ENCODE data around the gene TMEM39A. TPM values are rescaled to one million over a fixed set of nuclear protein-coding genes. Genes with fewer than 3 reads are reported as not detected.

Gene TMEM39A
- total RNA-seq, 2 experiments from 2014 or later, result 54.1 to 58.0 TPM

DNA sequence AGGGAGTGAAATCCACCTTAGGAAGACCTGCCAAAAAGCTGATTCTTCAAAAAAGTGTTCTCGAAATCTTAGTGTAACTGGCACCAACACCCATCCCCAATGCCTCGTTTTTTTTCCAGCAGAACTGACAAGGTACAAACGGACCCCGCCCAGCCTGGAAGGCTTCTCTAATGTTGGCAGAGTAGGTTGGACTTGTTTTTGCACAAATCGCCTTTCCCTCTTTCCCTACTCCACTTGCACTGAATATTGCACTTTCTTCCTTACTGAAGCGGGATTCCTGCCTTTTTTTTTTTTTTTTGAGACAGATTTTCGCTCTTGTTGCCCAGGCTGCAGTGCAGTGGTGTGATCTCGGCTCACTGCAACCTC, 34.4 kb upstream of the TMEM39A start:
- no peaks in the 10 kb centered on the region for H3K9me3 ChIP-seq (ENCODE audit: control insufficient read depth in 1 of 2, insufficient read depth in 1 of 2, low read length in 2 of 2)
- POLR2A ChIA-PET, result interaction anchor here (0.6 to 3.3 kb wide), 23 partner anchors 9 to 1098 kb away, joined by 3 to 85 read pairs (median 5); partner anchors contain the start of genes ARHGAP31, B4GALT4, COX17 and GSK3B
- TF ChIP-seq, protein P1, sequence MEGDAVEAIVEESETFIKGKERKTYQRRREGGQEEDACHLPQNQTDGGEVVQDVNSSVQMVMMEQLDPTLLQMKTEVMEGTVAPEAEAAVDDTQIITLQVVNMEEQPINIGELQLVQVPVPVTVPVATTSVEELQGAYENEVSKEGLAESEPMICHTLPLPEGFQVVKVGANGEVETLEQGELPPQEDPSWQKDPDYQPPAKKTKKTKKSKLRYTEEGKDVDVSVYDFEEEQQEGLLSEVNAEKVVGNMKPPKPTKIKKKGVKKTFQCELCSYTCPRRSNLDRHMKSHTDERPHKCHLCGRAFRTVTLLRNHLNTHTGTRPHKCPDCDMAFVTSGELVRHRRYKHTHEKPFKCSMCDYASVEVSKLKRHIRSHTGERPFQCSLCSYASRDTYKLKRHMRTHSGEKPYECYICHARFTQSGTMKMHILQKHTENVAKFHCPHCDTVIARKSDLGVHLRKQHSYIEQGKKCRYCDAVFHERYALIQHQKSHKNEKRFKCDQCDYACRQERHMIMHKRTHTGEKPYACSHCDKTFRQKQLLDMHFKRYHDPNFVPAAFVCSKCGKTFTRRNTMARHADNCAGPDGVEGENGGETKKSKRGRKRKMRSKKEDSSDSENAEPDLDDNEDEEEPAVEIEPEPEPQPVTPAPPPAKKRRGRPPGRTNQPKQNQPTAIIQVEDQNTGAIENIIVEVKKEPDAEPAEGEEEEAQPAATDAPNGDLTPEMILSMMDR (IDR thresholded peaks at IDR 0.05), result no peak
- peak in 3 of 14 experiments; percentile 10 to 23 (median 20) for DNase-seq
- Mint-ChIP-seq H3K9me3 (no peaks in the 10 kb centered on the region), H3K27ac (peak overlapping the region; percentile 99), H3K4me1 (ENCODE audit: low read depth) (peaks cover 42% of the 10 kb centered on the region), H3K36me3 (ENCODE audit: low read depth) (peaks cover 32% of the 10 kb centered on the region), H3K27me3 (no peaks in the 10 kb centered on the region), H3K4me3 (peak overlapping the region; percentile 99)
- intact Hi-C loops (cut with DNase I, micrococcal nuclease), result loop anchor here (1.0 to 10.0 kb wide), 8 partner anchors 29 to 1097 kb away; partner anchors contain the start of genes COX17 (in 2 of the 2), GSK3B (in 1 of the 2), LRRC58 (in 1 of the 2) and NDUFB4 (in 1 of the 2)
- no peak for ATAC-seq (ENCODE audit: poor library complexity)
- CTCF ChIA-PET, result interaction anchor here (0.9 to 1.5 kb wide), 4 partner anchors 28 to 50 kb away, joined by 3 to 7 read pairs (median 4); partner anchors contain the start of genes POGLUT1 and TMEM39A
- peak overlapping the region; percentile 95 for H3K4me3 ChIP-seq (ENCODE audit: low read length)
- peaks cover 20% of the 10 kb centered on the region for H3K4me1 ChIP-seq (ENCODE audit: insufficient read depth, low read length)
- no peaks in the 10 kb centered on the region for H3K27me3 ChIP-seq (ENCODE audit: control insufficient read depth in 1 of 2, insufficient read depth in 2 of 2, low read length in 2 of 2)
- H3K36me3 ChIP-seq (ENCODE audit: insufficient read depth, low read length), result peaks cover 3% of the 10 kb centered on the region
- peak overlapping the region; percentile 90 to 93 for H3K27ac ChIP-seq (ENCODE audit: low read depth in 1 of 2, low read length in 2 of 2)

DNA sequence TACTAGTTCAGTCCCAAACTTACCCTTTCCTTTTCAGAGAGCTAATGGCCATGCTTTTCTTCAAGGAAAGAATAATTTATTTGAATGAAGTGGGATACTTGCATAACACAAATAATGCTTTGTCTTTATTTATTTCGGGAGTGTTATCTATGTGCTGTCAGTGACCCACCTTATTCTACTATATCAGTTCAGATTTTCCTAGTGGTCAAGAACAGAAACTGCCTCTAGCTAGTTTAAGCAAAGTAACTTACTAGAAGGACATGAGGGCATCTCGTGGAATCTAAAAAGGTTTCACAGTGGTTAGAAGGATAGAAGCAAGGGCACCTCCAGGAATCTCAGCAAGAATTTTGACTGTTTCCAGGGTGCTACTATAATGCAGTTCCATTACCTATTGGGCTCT, 31.2 kb upstream of the TMEM39A start:
- ChIA-PET POLR2A (no interaction called here), CTCF (interaction anchor here (1.2 to 1.6 kb wide), 2 partner anchors 21 to 25 kb away, joined by 3 to 4 read pairs; no protein-coding TSS in a partner anchor)
- intact Hi-C loops (cut with DNase I, micrococcal nuclease), result loop anchor here in 1 of 2 experiments (10.0 kb wide), 2 partner anchors 850 to 1100 kb away; partner anchors contain the start of genes LRRC58 and NDUFB4
- H3K4me3 Mint-ChIP-seq, result peak overlapping the region; percentile 48
- ATAC-seq (ENCODE audit: poor library complexity) (no peak), DNase-seq (no peak)
- peaks cover 41% of the 10 kb centered on the region for H3K36me3 Mint-ChIP-seq (ENCODE audit: low read depth)
- H3K4me1 Mint-ChIP-seq (ENCODE audit: low read depth), result peaks cover 19% of the 10 kb centered on the region
- H3K36me3 ChIP-seq (ENCODE audit: insufficient read depth, low read length), result peaks cover 15% of the 10 kb centered on the region
- no peaks in the 10 kb centered on the region for H3K9me3 ChIP-seq (ENCODE audit: control insufficient read depth in 1 of 2, insufficient read depth in 1 of 2, low read length in 2 of 2)
- no peak overlapping the region for H3K4me3 ChIP-seq (ENCODE audit: low read length)
- H3K9me3 Mint-ChIP-seq, result no peaks in the 10 kb centered on the region
- H3K27ac ChIP-seq (ENCODE audit: low read depth in 1 of 2, low read length in 2 of 2), result no peak overlapping the region
- TF ChIP-seq, protein P1 (IDR thresholded peaks at IDR 0.05), result no peak
- no peaks in the 10 kb centered on the region for H3K27me3 ChIP-seq (ENCODE audit: control insufficient read depth in 1 of 2, insufficient read depth in 2 of 2, low read length in 2 of 2)
- H3K27ac Mint-ChIP-seq, result no peak overlapping the region
- H3K27me3 Mint-ChIP-seq, result no peaks in the 10 kb centered on the region
- peaks cover 17% of the 10 kb centered on the region for H3K4me1 ChIP-seq (ENCODE audit: insufficient read depth, low read length)

DNA sequence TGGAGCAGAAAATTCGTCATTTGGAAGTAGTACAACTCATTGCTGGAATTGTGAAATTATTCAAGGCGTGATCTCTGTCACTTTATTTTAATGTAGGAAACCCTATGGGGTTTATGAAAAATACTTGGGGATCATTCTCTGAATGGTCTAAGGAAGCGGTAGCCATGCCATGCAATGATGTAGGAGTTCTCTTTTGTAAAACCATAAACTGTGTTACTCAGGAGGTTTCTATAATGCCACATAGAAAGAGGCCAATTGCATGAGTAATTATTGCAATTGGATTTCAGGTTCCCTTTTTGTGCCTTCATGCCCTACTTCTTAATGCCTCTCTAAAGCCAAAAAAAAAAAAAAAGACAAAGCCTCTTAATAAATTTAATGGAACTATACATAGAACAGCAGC, 29.4 kb upstream of the TMEM39A start:
- DNase-seq (no peak), ATAC-seq (ENCODE audit: poor library complexity) (no peak)
- no peaks in the 10 kb centered on the region for H3K27me3 ChIP-seq (ENCODE audit: control insufficient read depth in 1 of 2, insufficient read depth in 2 of 2, low read length in 2 of 2)
- CTCF ChIA-PET, result no interaction called here
- Mint-ChIP-seq H3K4me3 (no peak overlapping the region), H3K36me3 (ENCODE audit: low read depth) (peaks cover 49% of the 10 kb centered on the region), H3K27me3 (no peaks in the 10 kb centered on the region), H3K27ac (no peak overlapping the region), H3K4me1 (ENCODE audit: low read depth) (peaks cover 7% of the 10 kb centered on the region), H3K9me3 (no peaks in the 10 kb centered on the region)
- no peak overlapping the region for H3K4me3 ChIP-seq (ENCODE audit: low read length)
- H3K36me3 ChIP-seq (ENCODE audit: insufficient read depth, low read length), result peaks cover 32% of the 10 kb centered on the region
- H3K9me3 ChIP-seq (ENCODE audit: control insufficient read depth in 1 of 2, insufficient read depth in 1 of 2, low read length in 2 of 2), result no peaks in the 10 kb centered on the region
- TF ChIP-seq, protein P1 (IDR thresholded peaks at IDR 0.05), result no peak
- no peak overlapping the region for H3K27ac ChIP-seq (ENCODE audit: low read depth in 1 of 2, low read length in 2 of 2)
- intact Hi-C loops (cut with DNase I, micrococcal nuclease), result loop anchor here in 1 of 2 experiments (10.0 kb wide), 2 partner anchors 852 to 1102 kb away; partner anchors contain the start of genes LRRC58 and NDUFB4
- H3K4me1 ChIP-seq (ENCODE audit: insufficient read depth, low read length), result peaks cover 3% of the 10 kb centered on the region
- POLR2A ChIA-PET, result no interaction called here
